HG03103 (cell line): ENCODE data around the gene TSPEAR.
"Not testable (repeated sequence)": the region's sequence is repeated elsewhere in the genome, so short reads cannot be mapped to it uniquely, and the experiment has no call there.

Experiments used
- ATAC-seq: cut with Tn5 transposase; IDR thresholded peaks from one replicate; pipeline ENCODE4 v1.9.1; 2021; ENCODE audit warnings: low read depth; ENCODE audit not compliant: unreplicated experiment

TSPEAR gene

DNA sequence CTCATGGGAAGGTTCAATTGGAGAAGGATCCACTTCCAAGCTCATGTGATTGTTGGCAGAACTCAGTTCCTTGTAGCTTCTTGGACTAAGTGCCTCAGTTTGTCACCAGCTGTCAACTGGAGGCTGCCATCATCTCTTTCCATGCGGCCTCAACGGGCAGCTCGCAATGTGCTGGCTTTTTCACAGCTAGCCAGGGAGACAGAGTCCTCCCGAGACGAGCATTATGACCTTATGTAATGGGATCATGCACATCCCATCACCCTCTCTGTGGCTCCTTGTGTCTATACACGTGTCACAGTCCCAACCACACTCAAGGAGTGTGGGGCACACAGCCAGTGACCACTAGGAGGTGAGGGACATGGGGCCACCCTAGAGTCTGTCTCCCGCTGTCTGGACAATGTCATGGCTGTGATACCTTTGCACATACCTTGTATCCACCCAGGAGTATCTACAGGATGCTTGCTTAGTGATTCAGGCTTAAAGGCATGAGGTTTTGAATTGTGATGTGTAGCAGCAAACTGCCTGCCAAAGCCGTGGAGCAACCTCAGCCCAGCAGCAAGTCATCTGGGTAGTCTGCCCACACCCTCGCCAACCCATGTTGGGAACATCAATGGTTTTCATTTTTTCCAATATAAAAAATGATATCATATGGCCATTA is 115.2 kb downstream of the TSPEAR start:
- no peak for ATAC-seq

- ATAC-seq: no peak
Observed at GRCh38 chr21:44595524-44595923, 115.8 kb downstream of the TSPEAR start.

- no peak for ATAC-seq
Observed at GRCh38 chr21:44594406-44594916, 116.9 kb downstream of the TSPEAR start.

DNA sequence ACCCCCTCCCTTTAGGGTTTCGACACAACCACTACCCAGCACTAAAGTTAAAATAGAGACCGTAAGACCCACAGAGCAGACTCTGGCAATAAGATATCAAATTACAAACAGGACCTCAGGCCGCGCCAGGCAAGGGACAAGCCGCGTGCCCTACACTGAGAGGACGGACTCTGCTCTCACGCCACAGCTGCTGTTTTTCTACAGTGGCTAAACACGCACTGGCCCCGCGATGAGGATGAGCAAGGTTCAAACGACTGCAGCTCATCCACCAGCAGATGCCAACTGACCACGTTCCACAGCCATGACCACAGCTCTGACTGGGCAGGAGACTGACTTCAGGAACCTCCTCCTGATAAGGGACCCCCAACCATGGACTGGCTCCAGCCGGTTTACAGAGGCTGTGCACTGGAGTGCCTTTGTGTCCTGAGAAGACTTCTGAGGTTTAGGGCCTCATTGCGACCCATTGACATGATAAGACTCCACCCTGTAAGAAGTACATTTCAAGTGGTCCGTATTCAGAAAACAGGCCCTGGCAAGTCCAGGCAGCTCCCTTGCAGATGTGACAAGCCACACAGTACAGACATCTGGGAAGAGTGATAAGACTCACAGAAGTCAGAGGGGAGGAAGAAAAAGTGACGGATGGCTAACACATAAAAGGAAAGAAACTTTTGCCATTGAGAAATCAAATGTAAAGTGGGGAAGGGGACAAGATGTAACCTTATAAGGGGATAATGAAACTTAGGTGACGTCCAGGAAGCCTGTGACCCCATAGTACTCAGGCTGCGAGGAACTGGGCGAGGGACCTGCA is 117.6 kb downstream of the TSPEAR start:
- no peak for ATAC-seq

- ATAC-seq: no peak
Observed at GRCh38 chr21:44592446-44593311, 118.7 kb downstream of the TSPEAR start, which contains the start of gene KRTAP10-6. KRTAP10-6 (minus strand) TSS chr21:44592505; CDS start chr21:44592484, 21 bp downstream.

DNA sequence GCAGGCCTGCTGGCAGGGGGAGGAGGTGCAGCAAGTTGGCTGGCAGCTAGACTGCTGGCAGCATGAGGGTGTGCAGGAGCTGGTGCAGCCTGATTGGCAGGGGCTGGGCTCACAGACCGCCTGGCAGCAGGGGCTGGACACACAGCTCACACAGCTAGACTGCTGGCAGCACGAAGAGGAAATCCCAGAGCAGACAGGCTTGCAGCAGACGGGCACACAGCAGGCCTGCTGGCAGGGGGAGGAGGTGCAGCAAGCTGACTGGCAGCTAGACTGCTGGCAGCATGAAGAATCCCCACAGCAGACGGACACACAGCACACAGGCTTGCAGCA is 119.6 kb downstream of the TSPEAR start:
- not testable (repeated sequence) for ATAC-seq

DNA sequence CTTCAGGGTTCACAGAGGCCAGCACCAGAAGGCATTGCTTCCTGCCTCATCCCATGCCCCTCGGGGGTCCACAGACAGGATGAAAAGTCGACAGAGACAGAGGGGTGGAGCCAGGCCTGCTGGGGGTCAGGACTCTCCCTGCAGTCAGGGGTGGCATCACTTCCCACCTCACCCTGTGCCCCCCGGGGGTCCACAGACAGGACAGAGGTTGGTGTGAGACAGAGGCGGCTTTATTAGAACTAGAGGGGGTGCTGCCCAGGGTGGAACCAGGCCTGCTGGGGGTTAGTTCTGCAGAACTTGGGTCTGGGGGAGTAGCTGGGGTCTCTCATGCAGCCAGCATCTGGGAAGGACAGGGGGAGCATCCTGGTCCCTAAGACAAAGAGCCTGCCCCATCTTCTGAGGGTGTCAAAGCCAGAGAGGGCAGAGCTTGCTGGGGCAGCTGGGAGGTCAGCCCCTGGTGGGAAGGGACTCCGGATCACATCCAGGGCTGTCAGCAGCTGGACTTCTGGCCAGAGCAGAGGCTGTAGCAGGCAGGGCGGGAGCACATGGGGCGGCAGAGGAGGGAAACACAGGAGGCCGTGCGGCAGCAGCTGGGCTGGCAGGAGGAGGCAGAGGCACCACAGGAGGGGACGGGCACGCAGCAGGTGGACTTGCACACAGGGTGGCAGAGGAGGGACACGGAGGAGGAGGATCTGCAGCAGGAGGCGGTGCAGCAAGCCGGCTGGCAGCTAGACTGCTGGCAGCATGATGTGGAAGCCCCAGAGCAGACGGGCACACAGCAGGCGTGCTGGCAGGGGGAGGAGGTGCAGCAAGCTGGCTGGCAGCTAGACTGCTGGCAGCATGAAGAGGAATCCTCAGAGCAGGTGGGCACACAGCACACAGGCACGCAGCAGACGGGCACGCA is 120.2 kb downstream of the TSPEAR start:
- ATAC-seq: not testable (repeated sequence)

DNA sequence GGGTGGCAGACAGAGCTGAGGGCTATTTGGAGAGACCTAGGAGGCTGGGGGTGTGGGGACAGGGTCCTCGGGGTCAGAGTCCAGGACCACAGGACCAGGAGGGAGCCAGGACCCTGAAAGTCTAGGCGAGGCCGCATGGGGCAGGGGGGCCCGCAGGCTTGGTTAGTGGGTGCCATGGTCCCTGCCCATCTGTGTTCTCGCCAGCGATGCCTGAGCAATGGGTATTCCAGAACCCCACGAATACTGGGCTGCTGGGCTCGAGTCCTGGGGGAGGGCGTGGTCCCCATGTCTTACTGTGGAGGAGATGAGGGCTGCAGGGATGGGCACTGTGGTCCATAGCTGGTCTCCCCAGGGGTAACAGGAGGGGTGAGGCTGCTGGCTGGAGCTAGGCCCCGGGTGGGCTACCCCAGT is 121.1 kb downstream of the TSPEAR start:
- no peak for ATAC-seq

GRCh38 chr21:44589586-44590305 is 121.6 kb downstream of the TSPEAR start:
- ATAC-seq: no peak

- ATAC-seq: no peak
Observed at GRCh38 chr21:44589094-44589493, 122.3 kb downstream of the TSPEAR start.

- ATAC-seq: no peak
Observed at GRCh38 chr21:44585892-44586291, 125.5 kb downstream of the TSPEAR start.

DNA sequence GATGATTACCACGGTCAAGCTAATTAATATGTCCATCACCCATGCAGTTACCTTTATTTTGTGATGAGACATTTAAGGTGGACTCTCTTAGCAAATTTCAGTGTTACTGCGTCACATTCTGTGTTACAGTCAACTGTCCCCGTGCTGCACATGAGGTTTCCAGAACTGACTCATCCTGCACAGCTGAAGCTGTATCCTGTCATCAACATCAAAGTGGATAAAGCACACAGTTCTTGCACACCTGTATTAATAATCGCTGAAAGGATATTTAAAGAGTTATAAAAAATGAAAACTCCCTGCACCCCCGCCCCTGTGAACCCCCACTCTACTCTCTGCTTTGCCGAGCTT is 127.6 kb downstream of the TSPEAR start:
- ATAC-seq: no peak

- ATAC-seq: no peak
Observed at GRCh38 chr21:44583089-44583799, 128.1 kb downstream of the TSPEAR start.

DNA sequence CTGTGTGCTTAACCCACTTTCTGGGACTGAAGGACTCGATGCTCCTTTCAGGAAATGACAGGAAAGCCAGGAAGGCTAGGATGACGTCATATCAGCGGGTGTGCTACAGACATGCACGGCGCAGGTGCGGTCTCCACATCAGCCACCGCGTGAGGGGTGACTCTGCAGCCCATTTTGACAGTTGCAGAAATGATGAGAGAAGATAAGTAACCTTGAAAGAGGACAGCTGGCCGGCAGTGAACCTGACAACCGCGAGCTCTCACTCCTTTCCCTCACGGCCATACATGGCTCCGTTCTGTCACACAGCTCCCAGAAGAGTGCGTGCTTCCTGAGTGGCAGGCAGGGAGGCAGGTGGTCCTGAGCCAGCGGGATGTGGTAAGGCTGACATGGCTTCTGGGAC is 129.3 kb downstream of the TSPEAR start:
- ATAC-seq: no peak

DNA sequence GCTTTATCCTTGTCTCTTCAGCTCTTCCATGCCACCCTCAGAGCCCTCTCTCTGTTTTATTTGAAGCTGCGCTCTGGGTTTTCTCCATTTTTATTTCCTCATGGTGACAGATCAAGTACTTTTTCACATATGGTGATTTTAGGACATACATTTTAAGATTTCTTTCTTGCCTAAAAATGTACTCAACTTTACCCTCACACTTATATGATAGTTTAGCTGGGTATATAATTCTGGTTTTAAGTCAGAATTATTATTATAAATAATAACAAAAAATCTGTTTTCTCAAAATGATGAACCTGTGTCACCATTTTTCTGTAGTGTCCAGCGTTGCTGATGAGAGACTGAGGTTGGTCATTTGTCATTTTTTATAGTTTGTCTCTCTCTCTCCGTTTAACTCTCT is 130.2 kb downstream of the TSPEAR start:
- no peak for ATAC-seq

- ATAC-seq: not testable (repeated sequence)
Observed at GRCh38 chr21:44580231-44580821, 131.0 kb downstream of the TSPEAR start, which contains the start of gene KRTAP10-5. KRTAP10-5 (minus strand) TSS chr21:44580604; CDS start chr21:44580578, 26 bp downstream.

- ATAC-seq: no peak
Observed at GRCh38 chr21:44579833-44580144, 131.6 kb downstream of the TSPEAR start.

- no peak for ATAC-seq
Observed at GRCh38 chr21:44579056-44579832, 132.1 kb downstream of the TSPEAR start.
